Lower lobe of right lung (tissue), 2 donors: Measurements from ENCODE around the gene CKLF. TPM values are rescaled to one million over a fixed set of nuclear protein-coding genes. Genes with fewer than 3 reads are reported as not detected.

Source experiments
- ATAC-seq, 2 donors: fragments of 200-7000 bp; cut with Tn5 transposase; one replicate each; pipeline ENCODE4 v1.9.1; 2020 to 2022; ENCODE audit warnings: mild to moderate bottlenecking in 2 of 2, moderate library complexity in 2 of 2
- DNase-seq: peaks from one replicate; pipeline ENCODE4 v3.0.0-alpha.2; 2020
- H3K27ac ChIP-seq: fragments of 200-600 bp; one replicate; pipeline ENCODE4 v1.8.0; 2022
- H3K27me3 ChIP-seq: fragments of 200-600 bp; one replicate; pipeline ENCODE4 v1.8.0; 2022; ENCODE audit warnings: low read depth
- H3K36me3 ChIP-seq: fragments of 200-600 bp; one replicate; pipeline ENCODE4 v1.8.0; 2022; ENCODE audit warnings: mild to moderate bottlenecking
- H3K4me1 ChIP-seq: fragments of 200-600 bp; one replicate; pipeline ENCODE4 v1.8.0; 2022
- H3K4me3 ChIP-seq: fragments of 200-600 bp; one replicate; pipeline ENCODE4 v1.8.0; 2022; ENCODE audit warnings: mild to moderate bottlenecking
- H3K9me3 ChIP-seq: fragments of 200-600 bp; one replicate; pipeline ENCODE4 v1.8.0; 2022
- CTCF ChIP-seq: fragments of 200-600 bp; IDR thresholded peaks from one replicate; pipeline ENCODE4 v1.8.0; 2022; ENCODE audit warnings: antibody characterized with exemption, mild to moderate bottlenecking
- intact Hi-C: fragments of 100-400 bp; cut with DNase I; formaldehyde crosslinking; loops from one replicate; pipeline ENCODE4 v1.11.0; 2022
- total RNA-seq: library from RNA; stranded (reverse); fragmentation: NEBNext Ultra II Directional; extraction: Animal tissue kit (Norgen Biotek cat#: 25700); gene quantifications from one replicate; pipeline ENCODE4 v1.2.1, GENCODE V29; 2021
- donor health status: DM: no; HTN: yes; CAD: no; lungs with severe emphysema.

Gene CKLF
- total RNA-seq, 1 donor from 2014 or later = 64.9 TPM

- no peak overlapping the region for H3K4me3 ChIP-seq
- TF ChIP-seq CTCF = no peak
- H3K27me3 ChIP-seq = no peaks in the 10 kb centered on the region
- DNase-seq (peak; percentile 84), ATAC-seq (peak; percentile 66 to 68)
- H3K4me1 ChIP-seq = peaks cover 89% of the 10 kb centered on the region
- intact Hi-C loops = no loop called here
- H3K9me3 ChIP-seq = no peaks in the 10 kb centered on the region
- H3K27ac ChIP-seq = peak overlapping the region; percentile 81
- H3K36me3 ChIP-seq = peaks cover 21% of the 10 kb centered on the region
These were observed 30.2 kb upstream of the CKLF start for GRCh38 chr16:66521951-66522771.

DNA sequence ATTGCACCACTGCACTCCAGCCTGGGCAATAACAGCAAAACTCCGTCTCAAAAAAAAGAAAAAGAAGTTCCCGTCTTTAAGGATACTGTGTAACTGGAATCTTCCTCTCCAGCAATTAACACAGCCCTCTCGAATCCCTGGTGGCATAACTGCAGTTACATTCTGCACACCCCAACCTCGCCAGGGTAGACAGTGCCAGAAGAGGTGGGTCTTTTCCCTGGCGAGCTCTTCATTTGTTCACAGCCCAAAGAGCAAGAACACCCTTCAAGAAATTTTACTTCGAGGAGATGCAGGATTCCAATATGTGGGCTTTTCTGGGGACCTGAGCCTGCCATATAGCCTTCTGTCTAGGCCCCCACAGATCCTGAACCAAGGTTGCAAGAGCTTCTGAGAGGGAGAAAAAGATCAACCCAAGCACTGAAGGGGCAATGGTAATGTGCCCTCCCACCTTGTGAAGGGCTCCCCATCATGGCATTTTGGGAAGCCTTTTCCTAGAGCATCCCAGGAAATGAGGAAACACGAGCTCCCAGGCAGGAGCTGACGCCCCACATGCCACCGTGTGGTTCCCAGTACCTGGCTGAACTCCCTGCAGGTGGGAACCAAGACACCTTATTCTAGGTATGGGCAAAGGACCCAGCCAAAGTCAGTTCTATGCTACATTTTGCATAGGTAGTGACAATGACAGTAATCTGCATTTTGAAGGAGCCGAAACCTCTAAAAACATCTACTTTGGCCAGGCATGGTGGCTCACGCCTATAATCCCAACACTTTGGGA is 29.4 kb upstream of the CKLF start:
- no peaks in the 10 kb centered on the region for H3K27me3 ChIP-seq
- H3K36me3 ChIP-seq = peaks cover 30% of the 10 kb centered on the region
- ATAC-seq (no peak), DNase-seq (no peak)
- H3K4me3 ChIP-seq = no peak overlapping the region
- intact Hi-C loops = no loop called here
- H3K4me1 ChIP-seq = peaks cover 81% of the 10 kb centered on the region
- TF ChIP-seq CTCF = no peak
- peak overlapping the region; percentile 81 for H3K27ac ChIP-seq
- no peaks in the 10 kb centered on the region for H3K9me3 ChIP-seq

- peak in 1 of 2 donors; percentile 4 for ATAC-seq
These were observed 28.5 kb upstream of the CKLF start for GRCh38 chr16:66523861-66524354.

DNA sequence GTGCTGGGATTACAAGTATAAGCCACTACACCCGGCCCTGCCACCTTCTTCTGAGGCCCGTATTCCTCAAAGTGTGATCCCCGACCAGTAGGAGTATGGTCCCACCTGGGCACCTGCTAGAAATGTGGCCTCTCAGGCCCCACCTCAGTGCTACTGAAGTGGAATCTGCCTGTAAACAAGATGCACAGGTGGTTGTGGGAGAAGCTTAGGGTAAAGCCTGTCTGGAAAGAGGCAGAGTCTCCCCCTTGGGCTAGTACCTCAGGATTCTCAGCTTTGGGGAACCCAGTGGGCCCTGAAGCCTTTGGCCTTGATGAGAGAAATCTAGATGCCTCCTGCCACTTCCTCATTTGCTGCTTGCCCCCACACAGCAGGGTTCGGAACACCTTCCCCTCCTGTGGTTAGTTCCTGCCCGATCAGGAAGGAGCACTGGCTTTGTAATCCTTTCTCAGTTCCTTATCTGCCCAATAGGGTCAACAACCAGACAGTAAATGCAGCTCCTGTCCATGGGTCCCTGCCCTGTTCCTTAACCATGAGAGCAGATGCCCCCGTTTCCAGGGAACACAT is 27.7 kb upstream of the CKLF start:
- peak; percentile 60 to 79 for ATAC-seq
- H3K4me3 ChIP-seq = no peak overlapping the region
- H3K27ac ChIP-seq = peak overlapping the region; percentile 81
- DNase-seq = peak; percentile 74
- peaks cover 64% of the 10 kb centered on the region for H3K4me1 ChIP-seq
- H3K27me3 ChIP-seq = no peaks in the 10 kb centered on the region
- H3K36me3 ChIP-seq = peaks cover 45% of the 10 kb centered on the region
- intact Hi-C loops = no loop called here
- H3K9me3 ChIP-seq = no peaks in the 10 kb centered on the region
- TF ChIP-seq CTCF = no peak

More at GRCh38 chr16:66523861-66524354, 28.5 kb upstream of the CKLF start:
- intact Hi-C loops = no loop called here
- Histone ChIP-seq H3K4me3 (no peak overlapping the region), H3K4me1 (peaks cover 72% of the 10 kb centered on the region), H3K36me3 (peaks cover 39% of the 10 kb centered on the region), H3K27ac (peak overlapping the region; percentile 81), H3K27me3 (no peaks in the 10 kb centered on the region), H3K9me3 (no peaks in the 10 kb centered on the region)
- no peak for DNase-seq
- TF ChIP-seq CTCF = no peak

DNA sequence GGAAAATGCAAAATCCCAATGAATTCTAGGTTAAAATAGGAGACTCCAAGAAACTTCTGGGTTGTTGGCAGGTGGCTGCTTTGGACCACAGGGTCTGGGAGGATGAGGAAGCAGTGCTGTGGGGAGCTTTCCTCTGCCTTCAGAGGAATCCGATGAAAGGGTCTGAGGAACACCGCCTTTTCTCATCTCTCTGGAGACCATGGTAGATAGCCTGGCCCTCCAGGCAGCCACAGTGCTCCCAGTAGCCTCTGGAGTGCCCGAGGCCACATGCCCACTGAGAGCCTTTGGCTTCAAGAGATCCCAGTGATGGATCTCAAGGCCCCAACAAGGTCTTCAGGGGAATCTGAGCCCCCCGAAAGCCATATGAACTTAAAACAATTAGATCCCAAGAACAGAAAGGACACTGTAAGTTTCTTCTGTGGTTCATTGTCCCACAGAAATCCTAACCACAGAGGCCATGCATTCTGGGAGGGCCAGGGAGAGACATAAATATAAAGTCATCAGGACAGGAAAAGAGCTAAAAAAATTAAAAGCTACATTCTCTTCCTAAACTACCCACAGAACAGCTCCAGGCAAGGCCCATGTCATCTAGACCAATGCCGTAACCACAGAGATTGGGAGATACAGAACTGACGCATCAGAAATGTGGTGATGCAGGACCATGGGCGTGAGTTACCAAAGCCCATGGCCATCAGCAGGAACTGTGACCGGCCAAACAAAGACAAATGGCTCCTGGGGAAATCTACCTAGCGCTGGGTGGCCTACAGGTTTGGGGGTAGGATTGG is 26.8 kb upstream of the CKLF start:
- intact Hi-C loops = no loop called here
- H3K27me3 ChIP-seq = no peaks in the 10 kb centered on the region
- peaks cover 54% of the 10 kb centered on the region for H3K36me3 ChIP-seq
- no peak overlapping the region for H3K4me3 ChIP-seq
- H3K4me1 ChIP-seq = peaks cover 55% of the 10 kb centered on the region
- peak overlapping the region; percentile 81 for H3K27ac ChIP-seq
- ATAC-seq (peak in 1 of 2 donors; percentile 56), DNase-seq (no peak)
- no peak for TF ChIP-seq CTCF
- no peaks in the 10 kb centered on the region for H3K9me3 ChIP-seq
